ENCODE results near the gene SLC25A1.

- TF ChIP-seq CTCF (IDR thresholded peaks at IDR 0.05) = no peak
- no peak for TF ChIP-seq POLR2AphosphoS5 (IDR thresholded peaks at IDR 0.05; ENCODE audit: low read depth, low read length)
- TF ChIP-seq SIN3A (IDR thresholded peaks at IDR 0.05; ENCODE audit: borderline replicate concordance, insufficient read depth, low read depth, low read length) = no peak
- no peak for TF ChIP-seq REST (IDR thresholded peaks at IDR 0.05; ENCODE audit: insufficient read depth in 1 of 2, low read depth in 2 of 2, low read length in 1 of 2)
Measured at GRCh38 chr22:19223110-19223509, 44.6 kb upstream of the SLC25A1 start.

Data from Panc1 (cell line).